HepG2 (cell line): ENCODE results near the gene ZNF222. TPM values are rescaled to one million over a fixed set of nuclear protein-coding genes. Genes with fewer than 3 reads are reported as not detected.

ENCODE experiments used
- ATAC-seq: fragments of 200-7000 bp; cut with Tn5 transposase; 3 replicates; pipeline ENCODE4 v1.9.1; 2020; ENCODE audit warnings: mild to moderate bottlenecking, moderate library complexity
- BruUV-seq: library from RNA; stranded (reverse); fragments of 400-500 nt; replicated peaks from 2 replicates; lab custom pipeline; 2021; lab: Mats Ljungman, UMichigan
- CTCF ChIA-PET: fragments of 300-600 bp; formaldehyde crosslinking; extraction: SDS; loops from one replicate; lab custom pipeline; 2021; ENCODE audit warnings: low total read pairs, inconsistent platforms, low intra/inter-chr PET ratio; lab: Yijun Ruan, JAX
- POLR2A ChIA-PET: fragments of 350-600 bp; sonication (Branson Sonifier 250); formaldehyde crosslinking; loops from one replicate; lab custom pipeline; 2020; ENCODE audit warnings: antibody characterized with exemption, inconsistent platforms; lab: Yijun Ruan, JAX
- DNase-seq: peaks from one replicate; pipeline ENCODE4 v3.0.0-alpha.2; 2015; ENCODE audit warnings: low spot score
- FAIRE-seq: peaks from 3 replicates; lab custom pipeline; 2011; peaks lifted over from hg19 to GRCh38; lab: Jason Lieb, UNC
- H2AFZ ChIP-seq: one replicate; pipeline ENCODE4 v1.6.1; 2011; ENCODE audit warnings: low read length, inconsistent platforms
- H3K27ac ChIP-seq: fragments of 300-600 bp; 3 replicates; pipeline ENCODE4 v1.8.0; 2011; ENCODE audit warnings: mixed run types, mild to moderate bottlenecking, mixed read lengths, low read length, inconsistent platforms; ENCODE audit not compliant: insufficient read depth; ENCODE audit errors: extremely low read length
- H3K27me3 ChIP-seq, 2 experiments: fragments of 200-600 bp in 1 of 2; 2 replicates in 1 of 2; 3 replicates in 1 of 2; pipeline versions ENCODE4 v1.6.0 to v1.8.0; 2011; ENCODE audit warnings: low read length in 2 of 2, mild to moderate bottlenecking in 2 of 2, moderate library complexity in 2 of 2, inconsistent platforms in 1 of 2; ENCODE audit not compliant: insufficient read depth in 2 of 2, control insufficient read depth in 1 of 2
- H3K36me3 ChIP-seq, 2 experiments: fragments of 200-600 bp in 1 of 2; replicated peaks in 1 of 2; 2 replicates in 1 of 2; 3 replicates in 1 of 2; pipeline versions ENCODE4 v1.5.1 to v1.8.0; 2011; ENCODE audit warnings: low read length in 2 of 2, inconsistent platforms in 1 of 2; ENCODE audit not compliant: insufficient read depth in 2 of 2, control insufficient read depth in 1 of 2
- H3K4me1 ChIP-seq: 2 replicates; pipeline ENCODE4 v1.5.1; 2012; ENCODE audit warnings: low read length, inconsistent platforms; ENCODE audit not compliant: insufficient read depth
- H3K4me2 ChIP-seq: 2 replicates; pipeline ENCODE4 v1.6.0; 2011; ENCODE audit warnings: low read depth, low read length, inconsistent platforms
- H3K4me3 ChIP-seq, 3 experiments: fragments of 200-600 bp in 1 of 3; sonication (generic), shearing (Covaris generic) in 1 of 3; replicated peaks in 1 of 3; 2 replicates each; pipeline ENCODE4 v1.5.1; 2011 to 2016; ENCODE audit warnings: low read length in 3 of 3, inconsistent platforms in 2 of 3, low read depth in 2 of 3, mild to moderate bottlenecking in 2 of 3, control low read depth in 1 of 3, mixed read lengths in 1 of 3; ENCODE audit not compliant: insufficient read depth in 1 of 3
- H3K79me2 ChIP-seq: one replicate; pipeline ENCODE4 v1.6.1; 2011; ENCODE audit warnings: low read length, inconsistent platforms; ENCODE audit not compliant: insufficient read depth
- H3K9ac ChIP-seq: 2 replicates; pipeline ENCODE4 v1.6.0; 2011; ENCODE audit warnings: mild to moderate bottlenecking, low read depth, low read length, inconsistent platforms; ENCODE audit not compliant: insufficient read depth
- H3K9me3 ChIP-seq: 2 replicates; pipeline ENCODE4 v1.5.1; 2012; ENCODE audit warnings: mild to moderate bottlenecking, low read length
- H4K20me1 ChIP-seq: 2 replicates; pipeline ENCODE4 v1.6.0; 2011; ENCODE audit warnings: inconsistent platforms, mild to moderate bottlenecking, low read length, moderate library complexity; ENCODE audit not compliant: insufficient read depth
- ATF1 ChIP-seq: IDR thresholded peaks from 2 replicates; pipeline ENCODE4 v1.6.1; 2016; ENCODE audit warnings: mild to moderate bottlenecking, control low read depth
- CEBPB ChIP-seq: IDR thresholded peaks from 2 replicates; pipeline ENCODE4 v1.6.1; 2011; ENCODE audit warnings: low read depth, low read length, improper control_type of control experiment, borderline replicate concordance
- CEBPG ChIP-seq: IDR thresholded peaks from 2 replicates; pipeline ENCODE4 v1.6.1; 2016
- HDAC2 ChIP-seq: sonication (generic); formaldehyde crosslinking; IDR thresholded peaks from 2 replicates; pipeline ENCODE4 v1.4.0; 2020; ENCODE audit warnings: missing genetic modification reagents
- MAF1 ChIP-seq: sonication (generic); formaldehyde crosslinking; IDR thresholded peaks from 2 replicates; pipeline ENCODE4 v1.5.0; 2020; ENCODE audit warnings: missing genetic modification reagents, borderline replicate concordance
- NBN ChIP-seq: fragments of 450-650 bp; conservative IDR thresholded peaks from 2 replicates; pipeline ENCODE4 v1.6.1; 2017
- PHF8 ChIP-seq: sonication (generic); formaldehyde crosslinking; IDR thresholded peaks from 2 replicates; pipeline ENCODE4 v1.5.0; 2020; ENCODE audit warnings: missing genetic modification reagents
- SOX5 ChIP-seq: IDR thresholded peaks from 2 replicates; pipeline ENCODE4 v1.6.1; 2016; ENCODE audit warnings: borderline replicate concordance
- TGIF2 ChIP-seq: IDR thresholded peaks from 2 replicates; pipeline ENCODE4 v1.6.1; 2016; ENCODE audit warnings: control low read depth, missing compliant biosample characterization
- ZNF34 ChIP-seq: sonication (generic); formaldehyde crosslinking; IDR thresholded peaks from 2 replicates; pipeline ENCODE4 v1.4.0; 2020; ENCODE audit warnings: mild to moderate bottlenecking, missing genetic modification reagents, borderline replicate concordance
- ZNF431 ChIP-seq: sonication (generic); formaldehyde crosslinking; IDR thresholded peaks from 2 replicates; pipeline ENCODE4 v1.9.0; 2022; ENCODE audit warnings: missing genetic modification reagents, low read depth, mild to moderate bottlenecking, borderline replicate concordance
- ZNF577 ChIP-seq: sonication (generic); formaldehyde crosslinking; IDR thresholded peaks from 2 replicates; pipeline ENCODE4 v1.4.0; 2020; ENCODE audit warnings: mild to moderate bottlenecking, low read depth, missing genetic modification reagents, borderline replicate concordance
- ZNF776 ChIP-seq: sonication (generic); formaldehyde crosslinking; IDR thresholded peaks from 2 replicates; pipeline ENCODE4 v1.4.0; 2020; ENCODE audit warnings: mild to moderate bottlenecking, missing genetic modification reagents
- ZSCAN29 ChIP-seq: sonication (generic); formaldehyde crosslinking; conservative IDR thresholded peaks from 2 replicates; pipeline ENCODE4 v1.4.0; 2020; ENCODE audit warnings: mild to moderate bottlenecking, missing genetic modification reagents
- WGBS: methylation state at CpG from one replicate; pipeline ENCODE4 v1.1.6; 2017; ENCODE audit warnings: low lambda C conversion rate; 5-methylcytosine and 5-hydroxymethylcytosine counted together
- in situ Hi-C: cut with HindIII; loops from 2 replicates; pipeline ENCODE4 v1.10.0; 2017; ENCODE audit warnings: low pct_unique_long_range_greater_than_20kb; ENCODE audit not compliant: extremely low pct_ligation_motif_present
- intact Hi-C: fragments of 100-400 bp; cut with micrococcal nuclease; formaldehyde crosslinking; loops from one replicate; pipeline ENCODE4 v1.10.0; 2022; ENCODE audit not compliant: unreplicated experiment
- polyA plus RNA-seq, 8 experiments: library from polyadenylated mRNA; depleted of rRNA in 3 of 8; stranded (reverse) in 7 of 8; unstranded in 1 of 8; fragments of >200 nt; fragmentation: Illumina TruSeq in 4 of 8; extraction: Trizol in 4 of 8; gene quantifications; 2 replicates each; pipeline versions ENCODE4 v1.2.1 to v1.2.3, GENCODE V29; 2011 to 2016; ENCODE audit warnings: low read depth in 4 of 8, missing spikeins in 1 of 8, mixed read lengths in 1 of 8; ENCODE audit not compliant: insufficient read depth in 1 of 8
- total RNA-seq, 5 experiments: library from RNA; depleted of rRNA; stranded (reverse); fragments of >200 nt; fragmentation: Illumina TruSeq; extraction: Trizol; gene quantifications; 2 replicates each; pipeline ENCODE4 v1.2.3, GENCODE V29; 2016; ENCODE audit warnings: low read depth in 1 of 5
- TF ChIP-seq, protein P1 (sequence below): sonication (generic); formaldehyde crosslinking; IDR thresholded peaks from 2 replicates; pipeline ENCODE4; 2020; ENCODE audit warnings: missing genetic modification reagents, mild to moderate bottlenecking, borderline replicate concordance
- TF ChIP-seq, protein P2 (sequence below): IDR thresholded peaks from 2 replicates; pipeline ENCODE4 v1.6.1; 2016; ENCODE audit warnings: missing compliant biosample characterization, missing genetic modification reagents, borderline replicate concordance
- TF ChIP-seq, protein P3 (sequence below): sonication (generic); formaldehyde crosslinking; IDR thresholded peaks from 2 replicates; pipeline ENCODE4 v1.5.1; 2020; ENCODE audit warnings: missing genetic modification reagents, mild to moderate bottlenecking, borderline replicate concordance
- TF ChIP-seq, protein P4 (sequence below), 2 experiments: sonication (generic) in 1 of 2; formaldehyde crosslinking in 1 of 2; IDR thresholded peaks; 2 replicates each; pipeline versions ENCODE4 v1.4.0 to v1.6.1; 2018 to 2020; ENCODE audit warnings: missing genetic modification reagents in 2 of 2, borderline replicate concordance in 1 of 2, low read depth in 1 of 2, mild to moderate bottlenecking in 1 of 2, missing biosample characterization in 1 of 2

The ZNF222 gene
- total and polyA plus RNA-seq, 2 of the 13 experiments (the other 11 are each of a cell fraction or from before 2014, with no cell fraction given), result 2.2 to 6.2 TPM

DNA sequence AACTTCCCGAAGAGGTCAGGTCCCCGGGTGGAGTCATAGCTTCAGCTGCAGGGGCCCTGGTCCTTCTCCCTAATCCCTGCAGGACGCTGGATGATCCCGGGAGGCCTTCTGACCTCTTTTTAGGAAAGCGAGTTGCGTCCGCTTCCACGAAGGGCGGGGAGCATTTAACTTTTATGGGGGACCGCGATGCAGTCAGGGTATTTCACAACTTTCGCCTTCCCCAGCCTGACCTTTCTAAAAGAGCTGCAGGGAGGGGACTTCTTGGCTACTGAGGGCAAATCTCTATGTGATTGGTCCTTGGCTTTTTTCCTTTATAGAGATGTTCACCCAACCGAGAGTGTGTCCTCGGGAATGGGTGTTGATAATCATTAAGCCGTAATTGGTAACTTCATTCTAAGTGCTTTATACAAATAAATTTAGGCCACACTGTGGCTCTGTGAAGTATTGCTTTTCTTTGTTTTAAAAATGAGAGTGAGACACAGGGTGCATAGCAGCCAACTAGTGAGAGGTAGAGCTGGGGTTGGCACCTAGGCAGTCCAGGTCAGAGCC, 21.6 kb upstream of the ZNF222 start:
- ChIA-PET CTCF (no interaction called here), POLR2A (interaction anchor here (1.3 to 2.2 kb wide), 3 partner anchors 48 to 176 kb away, joined by 6 to 11 read pairs (median 8); partner anchors contain the start of genes ZNF223, ZNF283 and ZNF45)
- peaks cover 2% of the 10 kb centered on the region for H3K79me2 ChIP-seq
- intact Hi-C loops (loop anchor here (2.0 to 10.0 kb wide), 4 partner anchors 69 to 139 kb away; partner anchors contain the start of genes ZNF225, ZNF234, ZNF284 and ZNF45), in situ Hi-C loops (no loop called here)
- no peaks in the 10 kb centered on the region for H3K9me3 ChIP-seq
- H4K20me1 ChIP-seq, result no peaks in the 10 kb centered on the region
- FAIRE-seq (no peak), DNase-seq (peak; percentile 8), ATAC-seq (peak; percentile 57)
- H3K4me1 ChIP-seq, result peaks cover 6% of the 10 kb centered on the region
- peak overlapping the region; percentile 80 for H3K4me2 ChIP-seq
- peak overlapping the region; percentile 70 to 95 (median 81) for H3K4me3 ChIP-seq
- peak overlapping the region; percentile 70 for H3K9ac ChIP-seq
- BruUV-seq, result no TSS peak
- H3K27ac ChIP-seq, result peak overlapping the region; percentile 60
- peaks cover 0 to 14% of the 10 kb centered on the region in 2 experiments; a peak in 4 of 5 replicates for H3K36me3 ChIP-seq
- no peaks in the 10 kb centered on the region; a peak in 1 of 5 replicates for H3K27me3 ChIP-seq
- H2AFZ ChIP-seq, result peak overlapping the region; percentile 87
- 0% methylated on average over 4 of the region's 15 CpGs for WGBS
- TF ChIP-seq ZNF776 (CRISPR knock-in tag) (no peak), PHF8 (peak; percentile 33; the same call in 1 of the 2 replicates), CEBPB (peak; percentile 50; the same call in 1 of the 2 replicates), ZNF34 (CRISPR knock-in tag) (no peak), ZSCAN29 (CRISPR knock-in tag) (no peak), TGIF2 (CRISPR knock-in tag) (no peak), HDAC2 (CRISPR knock-in tag) (no peak), SOX5 (CRISPR knock-in tag) (no peak), MAF1 (CRISPR knock-in tag) (no peak), ATF1 (CRISPR knock-in tag) (no peak), ZNF577 (no peak), CEBPG (peak; percentile 14; the same call in 1 of the 2 replicates), NBN (no peak), ZNF431 (CRISPR knock-in tag) (no peak)
- TF ChIP-seq, protein P1, sequence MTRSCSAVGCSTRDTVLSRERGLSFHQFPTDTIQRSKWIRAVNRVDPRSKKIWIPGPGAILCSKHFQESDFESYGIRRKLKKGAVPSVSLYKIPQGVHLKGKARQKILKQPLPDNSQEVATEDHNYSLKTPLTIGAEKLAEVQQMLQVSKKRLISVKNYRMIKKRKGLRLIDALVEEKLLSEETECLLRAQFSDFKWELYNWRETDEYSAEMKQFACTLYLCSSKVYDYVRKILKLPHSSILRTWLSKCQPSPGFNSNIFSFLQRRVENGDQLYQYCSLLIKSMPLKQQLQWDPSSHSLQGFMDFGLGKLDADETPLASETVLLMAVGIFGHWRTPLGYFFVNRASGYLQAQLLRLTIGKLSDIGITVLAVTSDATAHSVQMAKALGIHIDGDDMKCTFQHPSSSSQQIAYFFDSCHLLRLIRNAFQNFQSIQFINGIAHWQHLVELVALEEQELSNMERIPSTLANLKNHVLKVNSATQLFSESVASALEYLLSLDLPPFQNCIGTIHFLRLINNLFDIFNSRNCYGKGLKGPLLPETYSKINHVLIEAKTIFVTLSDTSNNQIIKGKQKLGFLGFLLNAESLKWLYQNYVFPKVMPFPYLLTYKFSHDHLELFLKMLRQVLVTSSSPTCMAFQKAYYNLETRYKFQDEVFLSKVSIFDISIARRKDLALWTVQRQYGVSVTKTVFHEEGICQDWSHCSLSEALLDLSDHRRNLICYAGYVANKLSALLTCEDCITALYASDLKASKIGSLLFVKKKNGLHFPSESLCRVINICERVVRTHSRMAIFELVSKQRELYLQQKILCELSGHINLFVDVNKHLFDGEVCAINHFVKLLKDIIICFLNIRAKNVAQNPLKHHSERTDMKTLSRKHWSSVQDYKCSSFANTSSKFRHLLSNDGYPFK (CRISPR knock-in tag), result no peak
- TF ChIP-seq, protein P2, sequence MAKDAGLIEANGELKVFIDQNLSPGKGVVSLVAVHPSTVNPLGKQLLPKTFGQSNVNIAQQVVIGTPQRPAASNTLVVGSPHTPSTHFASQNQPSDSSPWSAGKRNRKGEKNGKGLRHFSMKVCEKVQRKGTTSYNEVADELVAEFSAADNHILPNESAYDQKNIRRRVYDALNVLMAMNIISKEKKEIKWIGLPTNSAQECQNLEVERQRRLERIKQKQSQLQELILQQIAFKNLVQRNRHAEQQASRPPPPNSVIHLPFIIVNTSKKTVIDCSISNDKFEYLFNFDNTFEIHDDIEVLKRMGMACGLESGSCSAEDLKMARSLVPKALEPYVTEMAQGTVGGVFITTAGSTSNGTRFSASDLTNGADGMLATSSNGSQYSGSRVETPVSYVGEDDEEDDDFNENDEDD (CRISPR knock-in tag), result no peak
- TF ChIP-seq, protein P3, sequence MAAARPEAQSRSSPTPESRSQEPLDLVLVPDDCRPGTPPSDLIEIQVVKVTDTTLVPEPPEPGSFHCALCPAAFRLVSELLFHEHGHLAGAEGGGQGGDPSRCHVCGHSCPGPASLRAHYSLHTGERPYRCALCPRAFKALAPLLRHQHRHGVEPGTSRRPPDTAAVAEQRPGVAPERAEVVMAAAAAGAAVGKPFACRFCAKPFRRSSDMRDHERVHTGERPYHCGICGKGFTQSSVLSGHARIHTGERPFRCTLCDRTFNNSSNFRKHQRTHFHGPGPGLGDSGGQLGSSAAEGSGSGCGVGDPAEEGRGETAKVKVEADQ (CRISPR knock-in tag), result peak; percentile 54; the same call in 1 of the 2 replicates
- TF ChIP-seq, protein P4, sequence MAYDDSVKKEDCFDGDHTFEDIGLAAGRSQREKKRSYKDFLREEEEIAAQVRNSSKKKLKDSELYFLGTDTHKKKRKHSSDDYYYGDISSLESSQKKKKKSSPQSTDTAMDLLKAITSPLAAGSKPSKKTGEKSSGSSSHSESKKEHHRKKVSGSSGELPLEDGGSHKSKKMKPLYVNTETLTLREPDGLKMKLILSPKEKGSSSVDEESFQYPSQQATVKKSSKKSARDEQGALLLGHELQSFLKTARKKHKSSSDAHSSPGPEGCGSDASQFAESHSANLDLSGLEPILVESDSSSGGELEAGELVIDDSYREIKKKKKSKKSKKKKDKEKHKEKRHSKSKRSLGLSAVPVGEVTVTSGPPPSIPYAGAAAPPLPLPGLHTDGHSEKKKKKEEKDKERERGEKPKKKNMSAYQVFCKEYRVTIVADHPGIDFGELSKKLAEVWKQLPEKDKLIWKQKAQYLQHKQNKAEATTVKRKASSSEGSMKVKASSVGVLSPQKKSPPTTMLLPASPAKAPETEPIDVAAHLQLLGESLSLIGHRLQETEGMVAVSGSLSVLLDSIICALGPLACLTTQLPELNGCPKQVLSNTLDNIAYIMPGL (CRISPR knock-in tag; IDR thresholded peaks at IDR 0.05; ENCODE audit: borderline replicate concordance in 1 of 2, low read depth in 1 of 2), result 0 out of 4 replicates have a peak, but pooled peaks of 1 of the 2 experiments have one; percentile 3
